ENCODE results near the gene PAIP1.

- TF ChIP-seq CTCF (conservative IDR thresholded peaks at IDR 0.05 in 1 of 2, IDR thresholded peaks at IDR 0.05 in 1 of 2; ENCODE audit: extremely low read depth in 1 of 2, insufficient read depth in 1 of 2, low read depth in 1 of 2, low read length in 2 of 2), result no peak
- no peak for TF ChIP-seq EZH2 (IDR thresholded peaks at IDR 0.05; ENCODE audit: borderline replicate concordance, low read length)
Measured at GRCh38 chr5:43530648-43531047, 26.2 kb downstream of the PAIP1 start.
